Cardiac fibroblast (primary cell): Measurements from ENCODE around the gene COPA.

Experiments
- DNase-seq, 2 donors: peaks; one replicate each; pipeline versions ENCODE4 v3.0.0 to v3.0.0-alpha.2; 2010; ENCODE audit warnings: low read depth in 2 of 2
- H3K4me3 ChIP-seq, 2 donors: replicated peaks in 1 of 2; 1 replicate in 1 of 2; 2 replicates in 1 of 2; pipeline ENCODE4 v1.5.1; 2011; ENCODE audit warnings: low read depth in 2 of 2, low read length in 2 of 2, mild to moderate bottlenecking in 2 of 2, moderate library complexity in 1 of 2
- TF ChIP-seq, protein P1 (sequence below): IDR thresholded peaks from one replicate; pipeline ENCODE4 v1.5.1; 2011; ENCODE audit warnings: low read depth, mild to moderate bottlenecking, low read length, inconsistent platforms

COPA gene

DNA sequence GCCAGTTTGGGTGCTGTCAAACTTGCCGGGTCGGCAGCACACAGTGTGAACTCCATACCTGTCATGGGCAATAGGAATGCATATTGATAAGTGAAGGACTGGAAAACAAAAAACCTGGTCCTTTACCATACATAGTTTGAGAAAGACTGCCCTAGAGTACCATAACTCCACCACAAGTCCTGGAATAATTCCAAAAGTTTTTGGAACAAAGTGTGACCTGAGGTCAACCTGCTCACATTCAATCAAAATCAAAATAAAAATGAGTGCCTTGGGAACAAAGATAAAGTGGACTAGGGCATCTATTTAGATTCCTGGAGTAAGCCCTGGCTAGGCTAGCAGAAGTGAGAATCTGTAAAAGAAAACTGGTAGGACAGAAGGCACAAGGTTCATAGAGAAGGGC is 65.7 kb downstream of the COPA start:
- TF ChIP-seq, protein P1, sequence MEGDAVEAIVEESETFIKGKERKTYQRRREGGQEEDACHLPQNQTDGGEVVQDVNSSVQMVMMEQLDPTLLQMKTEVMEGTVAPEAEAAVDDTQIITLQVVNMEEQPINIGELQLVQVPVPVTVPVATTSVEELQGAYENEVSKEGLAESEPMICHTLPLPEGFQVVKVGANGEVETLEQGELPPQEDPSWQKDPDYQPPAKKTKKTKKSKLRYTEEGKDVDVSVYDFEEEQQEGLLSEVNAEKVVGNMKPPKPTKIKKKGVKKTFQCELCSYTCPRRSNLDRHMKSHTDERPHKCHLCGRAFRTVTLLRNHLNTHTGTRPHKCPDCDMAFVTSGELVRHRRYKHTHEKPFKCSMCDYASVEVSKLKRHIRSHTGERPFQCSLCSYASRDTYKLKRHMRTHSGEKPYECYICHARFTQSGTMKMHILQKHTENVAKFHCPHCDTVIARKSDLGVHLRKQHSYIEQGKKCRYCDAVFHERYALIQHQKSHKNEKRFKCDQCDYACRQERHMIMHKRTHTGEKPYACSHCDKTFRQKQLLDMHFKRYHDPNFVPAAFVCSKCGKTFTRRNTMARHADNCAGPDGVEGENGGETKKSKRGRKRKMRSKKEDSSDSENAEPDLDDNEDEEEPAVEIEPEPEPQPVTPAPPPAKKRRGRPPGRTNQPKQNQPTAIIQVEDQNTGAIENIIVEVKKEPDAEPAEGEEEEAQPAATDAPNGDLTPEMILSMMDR = no peak
- no peak overlapping the region for H3K4me3 ChIP-seq
- no peak for DNase-seq

DNA sequence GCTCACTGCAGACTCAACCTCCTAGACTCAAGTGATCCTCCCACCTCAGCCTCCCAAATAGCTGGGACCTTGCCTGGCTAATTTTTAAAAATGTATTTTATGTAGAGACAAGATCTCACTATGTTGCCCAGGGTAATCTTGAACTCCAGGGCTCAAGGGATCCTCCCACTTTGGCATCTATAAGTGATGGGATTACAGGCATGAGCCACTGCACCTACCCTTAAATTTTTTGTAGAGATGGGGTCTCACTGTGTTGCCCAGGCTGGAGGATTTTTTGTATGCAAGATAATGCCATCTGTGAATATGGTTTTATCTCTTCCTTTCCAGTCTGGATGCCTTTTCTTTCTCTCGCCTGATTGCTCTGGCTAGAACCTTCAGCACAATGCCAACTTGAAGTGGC is 72.0 kb downstream of the COPA start:
- DNase-seq = no peak
- TF ChIP-seq, protein P1 = no peak
- no peak overlapping the region for H3K4me3 ChIP-seq

DNA sequence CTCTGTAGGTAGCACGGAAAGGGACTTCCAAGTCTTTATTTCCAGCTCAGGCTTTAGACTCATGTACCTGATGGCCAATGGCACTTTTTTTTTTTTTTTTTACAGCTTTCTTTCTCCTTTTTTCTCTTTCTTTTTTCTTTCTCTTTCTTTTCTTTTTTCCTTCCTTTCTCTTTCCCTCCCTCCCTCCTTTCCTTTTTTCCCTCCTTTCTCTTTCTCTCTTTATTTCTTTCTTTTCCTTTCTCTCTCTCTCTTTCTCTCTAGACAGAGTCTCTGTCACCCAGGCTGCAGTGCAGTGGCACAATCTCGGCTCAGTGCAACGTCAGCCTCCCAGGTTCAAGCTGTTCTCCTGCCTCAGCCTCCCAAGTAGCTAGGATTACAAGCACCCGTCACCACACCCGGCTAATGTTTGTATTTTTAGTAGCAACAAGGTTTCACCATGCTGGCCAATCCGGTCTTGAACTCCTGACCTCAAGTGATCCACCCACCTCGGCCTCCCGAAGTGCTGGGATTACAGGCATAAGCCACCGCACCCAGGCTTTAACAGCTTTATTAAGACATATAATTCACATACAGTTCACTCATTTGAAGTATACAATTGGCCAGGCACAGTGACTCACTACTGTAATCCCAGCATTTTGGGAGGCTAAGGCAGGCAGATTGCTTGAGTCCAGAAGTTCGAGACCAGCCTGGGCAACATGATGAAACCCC is 75.6 kb downstream of the COPA start:
- no peak for DNase-seq
- no peak overlapping the region for H3K4me3 ChIP-seq
- TF ChIP-seq, protein P1 = no peak

DNA sequence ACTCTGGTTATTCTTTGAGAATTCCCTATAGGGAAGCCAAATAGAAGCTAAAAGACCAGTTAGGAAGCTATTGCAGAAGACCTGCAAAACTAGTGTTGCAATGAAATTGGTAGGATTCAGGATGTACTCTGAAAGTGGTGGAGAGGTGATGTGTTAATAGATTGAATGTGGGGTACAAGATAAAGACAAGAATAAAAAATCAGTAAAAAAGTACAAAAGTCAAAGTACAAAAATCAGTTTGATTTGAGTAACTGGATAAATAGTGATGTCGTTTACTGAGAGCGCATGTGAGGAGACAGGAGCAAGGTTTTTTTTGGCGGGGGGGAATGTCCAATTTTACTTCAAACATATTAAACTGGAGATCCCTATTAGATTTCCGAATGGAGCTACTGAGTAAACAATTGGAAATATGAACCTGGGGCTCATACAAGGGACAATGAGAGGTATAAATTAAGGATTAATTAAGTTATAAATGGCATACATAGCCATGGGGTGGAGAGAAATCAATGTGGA is 78.2 kb downstream of the COPA start:
- H3K4me3 ChIP-seq = no peak overlapping the region
- no peak for DNase-seq
- TF ChIP-seq, protein P1 = no peak

DNA sequence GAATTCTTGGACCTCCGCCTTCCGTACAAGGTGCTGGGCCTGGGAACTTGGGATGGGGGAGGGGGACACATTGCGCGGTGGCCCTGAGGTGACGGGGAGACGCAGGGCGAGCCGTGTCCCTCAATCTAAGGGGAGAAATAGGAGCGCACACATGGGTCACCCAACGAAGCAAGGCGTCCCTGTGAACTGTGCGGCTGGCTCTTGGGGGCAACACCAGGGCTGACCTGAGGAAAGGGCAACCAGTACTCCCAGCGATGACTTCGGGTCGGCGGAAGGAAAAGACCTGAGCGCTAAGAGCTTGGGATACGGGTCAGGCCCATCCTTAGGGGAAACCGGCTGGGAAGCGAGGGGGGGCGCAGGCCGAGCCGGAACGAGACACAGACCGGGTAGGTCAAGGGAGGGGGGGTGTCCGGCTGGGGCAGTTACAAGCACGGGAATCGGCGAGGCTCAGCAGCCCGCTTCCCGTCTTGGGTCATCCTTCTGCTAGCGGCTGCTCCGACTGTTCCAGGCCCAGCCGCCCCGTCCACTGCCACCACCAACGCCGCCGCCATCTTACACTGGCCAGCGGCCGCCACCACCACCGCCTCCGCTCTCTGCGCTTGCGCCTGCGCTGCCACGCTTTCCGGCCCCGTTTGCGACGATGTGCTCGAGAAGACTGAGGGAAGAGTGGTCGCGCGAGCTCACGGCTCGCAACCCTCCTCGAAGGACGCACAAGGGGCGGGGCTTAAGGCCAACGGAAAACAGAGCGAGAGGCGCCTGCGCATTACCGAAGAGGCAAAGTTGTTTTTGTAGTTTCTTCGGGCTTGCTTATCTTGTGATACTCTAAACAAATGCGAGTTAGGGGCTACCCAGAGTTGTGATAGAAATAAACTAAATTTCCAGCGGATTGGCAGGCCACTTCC is 80.9 kb downstream of the COPA start, which contains the start of gene DCAF8:
DCAF8 (minus strand) TSS at position 657 of the 902 bp plus-strand sequence. CDS start 18,541 bp downstream, outside the sequence.
- H3K4me3 ChIP-seq = peak within 1 kb of the TSS; percentile 98 to 99
- peak; percentile 98 to 99 for DNase-seq
- TF ChIP-seq, protein P1 = no peak

DNA sequence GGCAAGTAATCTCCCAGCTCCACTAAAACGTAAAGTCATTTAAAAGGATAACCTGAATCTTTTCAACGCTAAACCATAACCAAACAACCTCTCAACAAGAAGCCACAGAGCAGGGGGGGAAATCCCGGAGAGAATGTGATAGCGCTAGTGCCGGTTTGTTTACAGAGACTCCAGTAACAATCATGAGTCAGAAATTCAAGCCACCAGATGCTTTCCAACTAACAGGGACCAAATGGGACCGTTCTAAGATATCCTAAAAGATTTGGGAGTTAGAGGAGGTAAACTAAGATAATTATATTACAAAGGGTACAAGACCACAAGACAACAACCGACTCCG is 81.5 kb downstream of the COPA start:
- TF ChIP-seq, protein P1 = no peak
- peak overlapping the region; percentile 98 to 99 for H3K4me3 ChIP-seq
- DNase-seq = peak; percentile 68 to 89
